CD4-positive, alpha-beta T cell treated with Interleukin-10 for 1 hour (primary cell): ENCODE measurements around the gene INO80D.

Experiments used
- DNase-seq: peaks from one replicate; pipeline ENCODE4 v3.0.0-alpha.2; 2020

The INO80D gene

DNA sequence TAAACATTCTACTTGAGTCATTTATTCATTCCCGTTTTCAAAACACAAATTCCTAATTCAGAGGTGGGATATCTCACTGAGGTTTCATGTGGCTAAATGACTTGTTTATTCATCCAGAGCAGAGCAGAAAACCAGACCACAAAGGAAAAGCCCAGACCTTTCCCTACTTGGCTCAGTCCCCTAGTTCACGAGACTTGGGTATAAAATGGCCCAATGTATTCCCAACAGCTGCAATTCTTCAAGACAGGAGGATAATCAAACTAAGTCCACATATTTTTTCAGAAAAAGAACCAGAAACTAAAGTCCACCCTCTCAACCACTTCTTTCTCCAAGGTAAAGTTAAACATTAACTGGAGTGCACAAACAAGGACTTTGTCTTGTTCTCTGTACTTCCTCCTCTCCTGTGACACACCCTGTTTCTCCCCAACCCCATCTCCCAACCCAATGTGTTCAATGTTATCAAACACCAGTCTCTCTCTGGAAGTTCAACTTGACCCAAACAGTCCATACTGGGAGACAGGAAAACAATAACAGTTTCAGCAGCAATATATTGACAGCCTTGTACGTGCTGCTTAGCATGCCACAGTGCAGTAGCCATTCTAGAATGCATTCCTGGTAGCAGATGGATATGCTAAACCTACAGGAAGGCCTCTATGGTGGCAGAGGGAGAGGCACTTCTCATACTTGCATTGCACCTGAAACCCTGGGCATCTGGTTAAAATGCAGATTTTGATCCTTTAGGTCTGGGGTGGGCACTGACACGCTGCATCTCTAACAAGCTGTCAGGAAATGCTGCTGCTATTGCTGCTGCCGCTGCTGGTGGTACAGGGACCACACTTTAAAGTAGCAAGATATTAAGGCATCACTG lies 110.7 kb downstream of the INO80D start:
- DNase-seq: no peak

DNA sequence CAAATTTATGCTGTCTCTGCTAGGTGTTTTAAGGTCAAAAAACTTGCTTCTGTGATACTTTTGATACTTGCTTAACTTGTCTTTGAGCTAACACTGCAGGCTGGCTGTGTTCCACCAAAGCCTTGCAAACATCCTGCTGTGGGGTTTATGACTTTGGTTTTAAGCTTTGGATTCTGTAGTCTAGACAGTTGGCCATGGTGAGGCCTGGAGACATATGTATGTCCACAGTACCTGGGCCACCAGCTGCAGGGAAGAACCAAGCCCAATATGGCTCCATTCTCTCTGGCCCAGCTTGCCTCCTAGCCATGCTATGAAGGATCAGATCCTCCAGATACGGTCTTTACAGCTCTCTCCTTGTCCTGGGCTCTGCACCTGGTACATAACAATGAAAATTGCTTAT lies 113.9 kb downstream of the INO80D start:
- DNase-seq: no peak

DNA sequence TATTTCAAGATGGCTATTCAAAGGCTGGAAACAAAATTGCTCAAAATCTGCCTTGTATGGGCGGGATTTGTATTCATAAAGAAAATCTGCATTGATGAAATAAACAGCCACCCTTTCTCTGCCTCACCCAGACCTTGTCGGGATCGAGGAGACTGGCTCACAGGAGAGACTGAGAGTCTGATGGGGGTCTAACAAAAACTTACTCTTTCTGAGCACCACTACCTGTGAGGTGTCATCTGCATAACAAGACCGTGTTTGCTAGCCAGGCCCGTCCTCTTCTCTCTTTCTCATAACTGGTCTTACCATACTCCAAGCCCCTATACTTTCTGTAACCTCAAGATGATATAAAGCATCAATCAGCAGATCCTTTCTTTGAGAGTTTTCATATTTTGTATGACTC lies 115.6 kb downstream of the INO80D start:
- DNase-seq: no peak

DNA sequence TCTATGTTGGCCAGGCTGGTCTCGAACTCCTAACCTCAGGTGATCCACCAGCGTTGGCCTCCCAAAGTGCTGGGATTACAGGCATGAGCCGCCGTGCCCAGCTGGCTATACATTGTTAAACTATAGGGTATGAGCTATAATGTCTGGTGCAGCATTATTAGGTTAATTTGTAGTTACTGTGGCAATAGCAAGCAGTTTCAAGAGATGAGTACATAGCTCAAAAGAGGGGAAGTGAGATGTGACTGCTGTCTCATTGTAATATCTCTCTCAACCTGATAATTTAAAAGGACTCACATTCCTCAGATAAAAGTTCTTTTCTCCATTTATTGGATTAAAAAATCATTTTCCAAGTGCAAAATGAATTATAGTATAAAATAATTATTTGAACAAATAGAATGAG lies 116.4 kb downstream of the INO80D start:
- DNase-seq: no peak

DNA sequence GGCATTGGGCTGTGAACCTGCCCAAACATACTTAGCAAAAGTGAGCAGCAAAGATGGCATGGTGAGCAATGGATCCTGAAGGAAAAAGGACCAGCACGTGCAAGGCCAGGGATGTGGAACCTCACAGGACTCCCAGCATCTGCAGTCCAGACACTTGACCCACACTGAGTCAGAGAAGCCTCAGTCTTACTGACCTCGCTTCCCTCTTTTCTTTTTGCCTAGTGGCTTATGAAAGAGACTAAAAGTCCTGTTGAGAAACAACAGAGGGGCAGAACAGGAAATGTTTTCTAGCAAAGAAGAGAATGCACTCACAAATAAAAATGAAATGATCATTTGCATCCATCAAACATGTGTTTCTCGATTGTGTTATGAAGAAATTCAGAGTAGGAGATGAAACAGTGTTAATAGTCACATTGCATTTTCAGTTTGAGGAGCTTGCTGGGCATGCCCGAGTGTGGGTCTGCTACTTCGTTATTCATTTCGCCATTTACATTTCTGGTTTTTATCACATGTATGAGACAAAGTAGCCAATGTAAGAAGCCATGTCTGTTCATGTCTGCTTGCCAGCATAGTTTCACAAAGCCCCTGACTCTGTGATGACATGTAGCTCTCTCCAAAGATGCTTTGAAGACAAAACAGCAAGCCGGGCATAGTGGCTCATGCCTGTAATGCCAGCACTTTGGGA lies 118.4 kb downstream of the INO80D start:
- no peak for DNase-seq

DNA sequence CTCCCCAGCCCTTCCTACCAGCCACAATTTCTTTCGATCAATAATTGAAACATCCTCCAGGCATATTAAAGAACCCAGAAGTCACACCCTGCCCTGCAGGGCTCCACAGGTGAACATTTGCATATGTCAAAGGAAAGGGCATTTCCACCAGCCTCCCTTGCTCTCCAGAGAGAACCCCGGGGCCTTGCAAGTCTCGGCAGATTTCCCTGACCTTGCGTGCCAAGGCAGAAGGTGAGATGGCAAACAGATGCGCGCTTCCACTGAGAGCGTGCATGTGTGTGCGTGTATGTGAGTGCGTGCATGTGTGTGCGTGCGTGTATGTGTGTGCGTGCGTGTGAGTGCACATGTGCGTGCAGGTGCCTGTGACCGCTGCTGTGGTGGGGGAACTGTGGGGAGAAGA lies 120.3 kb downstream of the INO80D start:
- DNase-seq: no peak

DNA sequence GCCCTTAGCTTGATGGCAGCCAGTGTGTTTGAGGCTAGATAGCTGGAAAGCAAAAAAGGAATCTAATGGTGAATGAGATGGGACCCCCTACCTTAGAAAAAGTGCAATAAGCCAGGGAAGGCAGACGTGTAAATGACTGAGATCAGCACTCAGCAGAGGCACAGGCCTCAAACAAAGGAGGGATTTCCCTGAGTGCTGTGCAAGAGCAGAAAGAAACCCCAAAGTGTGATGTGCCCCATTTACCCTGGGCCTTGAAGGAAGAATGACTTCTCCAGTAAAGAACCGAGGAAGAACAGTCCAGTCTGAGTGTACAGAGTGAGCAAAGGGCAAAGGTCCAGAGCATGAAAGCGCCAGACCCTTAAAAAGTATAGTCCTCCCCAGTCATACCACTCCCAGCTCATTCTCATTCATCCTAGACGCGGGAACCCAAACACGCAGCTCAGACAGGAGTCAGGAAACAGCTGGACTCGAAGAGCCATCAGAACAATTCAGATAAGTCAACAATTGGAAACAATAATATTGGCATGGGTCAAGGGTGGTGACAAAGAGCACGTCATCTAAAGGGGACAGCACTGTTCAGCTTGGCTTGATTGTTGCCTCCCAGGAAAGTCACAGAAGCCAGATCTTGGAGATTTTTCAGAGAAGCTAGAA lies 121.7 kb downstream of the INO80D start:
- no peak for DNase-seq

DNA sequence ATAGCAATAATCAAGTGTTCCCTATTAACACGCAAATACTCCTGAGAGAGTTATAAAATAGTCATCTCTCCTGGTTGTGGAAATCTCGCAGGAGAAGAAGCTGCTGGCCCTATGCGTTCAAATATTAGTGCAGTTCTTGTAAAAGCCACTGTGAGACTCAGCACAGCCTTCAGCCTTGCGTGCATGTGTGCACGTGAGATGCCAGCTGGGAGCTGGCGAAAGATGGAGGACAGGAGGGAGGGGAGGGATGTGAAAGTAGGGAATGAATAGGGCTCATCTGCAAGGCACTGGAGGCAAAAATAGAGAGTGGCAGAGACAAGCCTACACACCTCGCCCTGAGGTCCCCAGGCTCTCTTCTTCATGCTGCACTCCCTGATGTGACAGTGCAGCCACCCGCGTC lies 126.5 kb downstream of the INO80D start:
- DNase-seq: no peak

DNA sequence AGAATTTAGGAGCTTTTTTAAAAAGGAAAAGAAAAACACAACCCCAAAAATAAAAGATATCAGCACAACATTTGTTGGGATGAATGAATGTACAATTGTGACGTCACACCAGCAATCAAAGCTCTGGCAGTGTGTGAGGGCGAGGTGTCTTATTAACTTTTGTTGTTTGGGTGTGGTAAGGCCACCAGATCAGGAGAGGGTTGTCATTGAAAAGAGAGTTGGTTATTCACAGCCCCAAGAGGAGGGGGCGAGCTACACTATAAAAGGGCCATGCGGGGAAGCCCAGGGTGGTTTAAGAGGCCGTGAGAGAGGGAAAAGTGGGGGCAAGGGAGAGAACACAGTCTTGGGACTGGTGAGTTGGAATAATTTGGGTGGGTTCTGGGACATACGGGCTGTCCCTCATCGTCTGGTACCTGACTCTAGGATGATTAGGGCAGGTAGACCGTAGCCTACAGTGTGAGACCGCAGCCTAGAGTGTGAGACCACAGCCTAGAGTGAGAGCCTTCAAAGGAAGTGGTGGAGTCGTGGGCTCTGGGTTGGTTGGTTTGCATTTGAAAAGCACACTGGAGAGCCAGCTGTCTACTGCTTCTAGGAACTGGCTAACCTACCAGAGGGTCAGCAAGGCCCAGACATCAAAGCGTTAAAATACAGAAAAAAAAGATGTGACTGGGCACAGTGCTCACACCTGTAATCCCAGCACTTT lies 128.4 kb downstream of the INO80D start:
- DNase-seq: no peak

DNA sequence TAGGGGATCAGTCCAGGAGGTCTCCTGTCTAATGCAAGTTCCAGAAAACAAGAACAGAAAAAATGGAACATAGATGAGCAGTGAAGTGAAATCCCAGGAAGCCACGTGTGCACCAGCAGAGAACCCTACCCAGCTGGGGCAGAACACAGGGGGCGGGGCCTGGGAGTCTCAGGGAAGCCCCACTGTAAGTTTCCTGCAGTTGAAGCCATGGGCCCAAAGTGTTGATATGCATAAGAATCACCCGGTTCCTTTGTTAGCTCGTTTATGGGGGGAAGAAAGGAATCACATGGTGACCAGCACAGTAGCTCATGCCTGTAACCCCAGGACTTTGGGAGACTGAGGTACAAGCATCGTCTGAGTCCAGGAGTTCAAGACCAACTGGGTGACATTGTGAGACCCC lies 131.3 kb downstream of the INO80D start:
- no peak for DNase-seq

DNA sequence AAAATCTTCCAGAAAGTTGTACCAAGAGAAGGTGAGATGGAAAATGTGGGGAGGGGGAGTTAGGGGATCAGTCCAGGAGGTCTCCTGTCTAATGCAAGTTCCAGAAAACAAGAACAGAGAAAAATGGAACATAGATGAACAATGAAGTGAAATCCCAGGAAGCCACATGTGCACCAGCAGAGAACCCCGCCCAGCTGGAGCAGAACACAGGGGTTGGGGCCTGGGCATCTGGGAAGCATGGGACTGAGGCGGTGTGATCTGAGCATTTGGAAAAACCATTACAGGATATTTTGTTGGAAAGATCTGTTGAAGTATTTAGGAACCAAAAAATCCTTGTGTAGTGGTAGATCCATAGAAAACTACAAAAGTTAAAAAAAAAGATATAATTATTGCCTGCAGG lies 133.7 kb downstream of the INO80D start:
- DNase-seq: no peak

DNA sequence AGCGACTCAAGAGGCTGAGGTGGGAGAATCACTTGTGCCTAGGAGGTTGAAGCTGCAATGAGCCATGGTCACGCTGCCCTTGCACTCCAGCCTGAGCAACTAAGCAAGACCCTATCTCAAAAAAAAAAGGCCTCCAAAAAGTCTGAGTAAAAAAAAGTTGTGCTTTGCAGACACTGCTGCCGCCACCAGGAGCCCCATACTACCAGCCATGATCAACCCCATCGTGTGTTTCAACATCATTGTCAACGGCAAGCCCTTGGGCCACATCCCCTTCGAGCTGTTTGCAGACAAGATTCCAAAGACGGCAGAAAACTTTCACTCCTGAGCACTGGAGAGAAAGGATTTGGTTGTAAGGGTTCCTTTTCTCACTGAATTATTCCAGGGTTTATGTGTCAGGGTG lies 137.1 kb downstream of the INO80D start:
- DNase-seq: no peak

DNA sequence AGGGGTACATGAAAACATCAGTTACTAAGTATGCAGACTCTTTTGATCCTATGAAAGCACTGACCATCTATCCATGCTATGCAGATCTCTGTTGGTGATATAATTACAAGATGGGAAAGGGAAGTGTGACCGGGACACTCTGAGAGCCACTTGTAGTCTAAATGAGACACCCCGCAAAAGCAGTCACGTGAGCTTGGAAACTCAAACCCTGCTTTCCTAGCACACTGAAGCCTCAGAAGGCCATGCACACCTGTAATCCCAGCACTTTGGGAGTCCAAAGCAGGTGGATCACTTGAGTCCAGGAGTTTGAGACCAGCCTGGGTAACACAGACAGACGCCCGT lies 137.5 kb downstream of the INO80D start:
- no peak for DNase-seq

DNA sequence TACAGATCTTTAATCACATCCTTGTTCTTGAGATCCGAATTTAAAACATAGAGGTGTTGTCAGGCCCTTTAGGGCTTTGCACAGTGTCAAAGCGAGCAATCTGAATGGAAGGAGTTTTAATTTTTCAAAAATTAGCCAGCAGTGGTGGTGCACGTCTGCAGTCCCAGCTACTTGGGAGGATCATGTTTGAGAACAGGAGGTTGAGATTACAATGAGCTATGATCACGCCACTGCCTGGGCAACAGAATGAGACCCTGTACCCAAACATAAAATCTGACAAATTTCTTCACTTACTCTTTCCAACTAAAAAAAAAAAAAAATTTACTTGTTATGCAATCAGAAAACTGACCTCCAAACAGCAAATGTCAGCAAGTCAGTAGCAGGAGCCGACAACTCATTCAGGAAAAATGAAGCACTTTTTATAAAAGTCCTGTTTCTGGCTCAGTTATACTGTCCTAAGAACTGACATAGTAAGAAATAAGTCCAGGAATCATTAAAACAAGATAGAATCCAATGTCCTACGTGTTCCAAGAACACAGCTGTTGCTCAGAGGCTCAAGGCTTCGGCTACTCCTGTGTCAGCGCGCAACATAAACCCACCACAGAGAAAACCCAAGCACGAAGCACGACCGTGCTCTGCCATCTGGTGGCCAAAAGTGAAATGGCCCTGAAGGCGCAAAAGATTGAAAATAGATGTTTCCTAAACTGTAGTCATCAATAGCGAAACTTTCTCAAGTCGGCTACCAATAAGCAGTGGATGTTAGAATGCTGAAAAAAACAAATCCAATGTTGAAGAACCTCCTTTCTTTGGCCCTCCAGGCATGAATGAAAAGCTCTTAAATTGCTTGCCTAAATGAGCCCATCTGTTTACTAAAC lies 138.1 kb downstream of the INO80D start:
- DNase-seq: peak; percentile 51

DNA sequence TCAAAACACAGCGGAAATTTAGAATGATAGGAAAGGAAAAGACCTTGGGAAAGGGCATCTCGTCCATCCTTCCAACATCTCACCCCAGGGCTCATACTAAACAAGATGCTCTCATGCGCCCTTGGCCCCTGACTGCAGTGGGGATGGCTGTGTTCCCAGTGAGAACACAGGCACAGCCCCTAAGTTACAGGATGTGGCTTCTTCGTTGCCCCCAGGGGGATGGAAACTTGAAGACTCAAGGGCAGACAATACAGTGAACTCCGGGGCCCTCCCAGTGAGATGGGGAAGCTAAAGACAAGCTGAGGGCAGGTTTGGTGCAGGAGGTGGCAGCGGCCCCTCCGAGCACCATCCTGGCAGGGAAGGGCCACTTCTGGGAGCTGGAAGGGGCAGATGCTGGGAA lies 139.7 kb downstream of the INO80D start:
- no peak for DNase-seq
